Coronary artery (tissue), 2 donors: Measurements from ENCODE around the gene NAT16.

Experiments
- DNase-seq: peaks from one replicate; pipeline ENCODE4 v3.0.0-alpha.2; 2017; ENCODE audit warnings: low spot score
- H3K27ac ChIP-seq, 2 donors: fragments of 200-600 bp; sonication (generic); one replicate each; pipeline ENCODE4 v1.5.1; 2016 to 2019
- H3K4me3 ChIP-seq: fragments of 200-600 bp; sonication (generic); 2 replicates; pipeline ENCODE4 v1.5.1; 2016; ENCODE audit warnings: mild to moderate bottlenecking, moderate library complexity
- TF ChIP-seq, protein P1 (sequence below): fragments of 200-600 bp; sonication (generic); IDR thresholded peaks from one replicate; pipeline ENCODE4 v1.5.1; 2019; ENCODE audit warnings: antibody characterized with exemption

The NAT16 gene

DNA sequence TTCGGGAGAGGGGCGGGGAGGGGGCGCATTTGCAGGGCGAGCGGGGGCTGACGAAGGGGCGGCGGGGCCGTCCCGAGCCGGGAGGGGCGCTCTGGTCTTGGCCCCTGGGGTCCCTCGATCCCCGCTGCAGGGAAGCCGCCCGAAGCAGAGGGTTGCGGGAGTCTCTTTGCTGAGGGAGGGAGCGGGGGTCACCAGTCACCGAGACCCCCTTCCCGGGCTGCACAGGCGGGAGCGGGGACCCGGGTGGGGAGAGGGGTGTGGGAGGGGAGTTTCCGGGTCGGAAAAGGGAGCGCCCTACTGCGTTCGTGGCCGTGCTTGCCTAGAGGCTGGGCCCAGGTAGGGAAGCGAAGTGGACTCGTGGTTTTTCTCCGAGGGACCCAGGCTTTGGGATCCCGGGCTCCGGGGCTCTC is 25.4 kb downstream of the NAT16 start:
- TF ChIP-seq, protein P1, sequence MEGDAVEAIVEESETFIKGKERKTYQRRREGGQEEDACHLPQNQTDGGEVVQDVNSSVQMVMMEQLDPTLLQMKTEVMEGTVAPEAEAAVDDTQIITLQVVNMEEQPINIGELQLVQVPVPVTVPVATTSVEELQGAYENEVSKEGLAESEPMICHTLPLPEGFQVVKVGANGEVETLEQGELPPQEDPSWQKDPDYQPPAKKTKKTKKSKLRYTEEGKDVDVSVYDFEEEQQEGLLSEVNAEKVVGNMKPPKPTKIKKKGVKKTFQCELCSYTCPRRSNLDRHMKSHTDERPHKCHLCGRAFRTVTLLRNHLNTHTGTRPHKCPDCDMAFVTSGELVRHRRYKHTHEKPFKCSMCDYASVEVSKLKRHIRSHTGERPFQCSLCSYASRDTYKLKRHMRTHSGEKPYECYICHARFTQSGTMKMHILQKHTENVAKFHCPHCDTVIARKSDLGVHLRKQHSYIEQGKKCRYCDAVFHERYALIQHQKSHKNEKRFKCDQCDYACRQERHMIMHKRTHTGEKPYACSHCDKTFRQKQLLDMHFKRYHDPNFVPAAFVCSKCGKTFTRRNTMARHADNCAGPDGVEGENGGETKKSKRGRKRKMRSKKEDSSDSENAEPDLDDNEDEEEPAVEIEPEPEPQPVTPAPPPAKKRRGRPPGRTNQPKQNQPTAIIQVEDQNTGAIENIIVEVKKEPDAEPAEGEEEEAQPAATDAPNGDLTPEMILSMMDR, result no peak
- H3K27ac ChIP-seq, result no peak overlapping the region
- peak overlapping the region; percentile 91 for H3K4me3 ChIP-seq
- DNase-seq, result no peak

DNA sequence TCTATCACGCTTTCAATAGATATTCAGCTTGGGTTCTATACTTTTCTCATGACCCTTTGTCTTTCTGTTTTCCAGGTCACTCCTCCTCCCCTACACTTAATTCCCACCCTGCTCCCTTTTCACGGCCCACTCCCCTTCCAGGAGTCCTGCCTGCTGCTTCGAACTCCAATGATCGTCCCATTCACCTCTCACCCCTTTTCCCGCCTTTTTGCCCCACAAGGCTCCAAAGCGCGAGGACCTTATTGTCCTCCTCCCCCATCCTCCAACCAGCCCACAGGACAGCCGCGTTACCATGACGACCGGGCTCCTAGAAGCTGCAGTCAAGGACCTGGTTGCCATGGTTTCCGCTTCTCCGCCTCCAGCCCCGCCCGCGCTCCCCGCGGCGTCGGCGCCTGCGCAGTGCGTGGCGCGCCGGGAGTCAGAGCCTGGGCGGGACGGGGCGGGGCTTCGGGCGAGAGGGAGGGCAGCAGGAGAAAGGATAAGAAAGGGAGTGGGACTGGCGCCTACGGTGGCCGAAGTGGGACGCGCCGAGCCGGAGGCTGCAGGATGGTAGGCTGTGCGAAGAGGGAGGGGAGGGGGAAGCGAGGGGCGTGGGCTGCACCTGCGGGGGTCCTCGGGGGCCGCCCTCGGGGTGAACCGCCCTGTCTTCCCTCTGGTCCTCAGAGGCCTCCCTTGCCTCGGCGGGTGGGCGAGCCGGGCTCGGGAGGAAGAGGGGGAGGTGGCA is 26.0 kb downstream of the NAT16 start, which contains the start of gene AP1S1:
Gene AP1S1 (plus strand): TSS at position 508 of the 724 bp plus-strand sequence. CDS start 39 bp downstream, at position 547.
- DNase-seq, result peak; percentile 90
- H3K27ac ChIP-seq, result no peak within 1 kb of the TSS
- TF ChIP-seq, protein P1, result no peak

DNA sequence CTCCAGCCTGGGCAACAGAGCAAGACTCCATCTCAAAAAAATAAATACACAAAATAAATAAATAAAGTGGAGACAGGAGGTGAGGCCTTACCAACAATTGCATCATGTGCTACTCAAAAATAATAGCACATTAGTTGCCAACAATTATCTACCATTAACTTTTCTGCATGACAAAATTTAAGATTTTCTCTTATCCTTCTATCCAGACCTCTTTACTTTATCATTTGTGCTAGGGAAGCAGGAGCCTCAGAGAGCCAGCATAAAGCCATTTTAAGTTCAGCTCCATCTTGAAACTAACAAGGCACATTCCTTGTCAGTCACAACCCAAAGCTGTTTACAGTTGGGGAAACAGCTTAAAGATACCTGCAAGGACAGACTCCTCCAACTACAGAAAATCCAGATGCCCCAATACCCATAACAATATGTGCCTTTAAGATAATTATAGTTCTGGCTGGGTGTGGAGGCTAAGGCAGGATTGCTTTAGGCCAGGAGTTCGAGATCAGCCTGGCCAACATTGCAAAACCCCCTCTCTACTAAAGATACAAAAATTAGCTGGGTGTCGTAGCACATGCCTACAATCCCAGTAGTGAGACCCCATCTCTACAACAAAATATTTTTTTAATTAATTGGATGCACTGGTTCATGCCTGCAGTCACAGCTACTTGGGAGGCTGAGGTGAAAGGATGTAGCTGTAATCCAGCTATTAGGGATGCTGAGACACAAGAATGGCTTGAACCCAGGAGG is 28.0 kb downstream of the NAT16 start:
- DNase-seq, result no peak
- Histone ChIP-seq H3K27ac (no peak overlapping the region), H3K4me3 (no peak overlapping the region)
- TF ChIP-seq, protein P1, result no peak

More for the DNA sequence above, 26.0 kb downstream of the NAT16 start, which contains the start of gene AP1S1:
- peak within 1 kb of the TSS; percentile 91 for H3K4me3 ChIP-seq

DNA sequence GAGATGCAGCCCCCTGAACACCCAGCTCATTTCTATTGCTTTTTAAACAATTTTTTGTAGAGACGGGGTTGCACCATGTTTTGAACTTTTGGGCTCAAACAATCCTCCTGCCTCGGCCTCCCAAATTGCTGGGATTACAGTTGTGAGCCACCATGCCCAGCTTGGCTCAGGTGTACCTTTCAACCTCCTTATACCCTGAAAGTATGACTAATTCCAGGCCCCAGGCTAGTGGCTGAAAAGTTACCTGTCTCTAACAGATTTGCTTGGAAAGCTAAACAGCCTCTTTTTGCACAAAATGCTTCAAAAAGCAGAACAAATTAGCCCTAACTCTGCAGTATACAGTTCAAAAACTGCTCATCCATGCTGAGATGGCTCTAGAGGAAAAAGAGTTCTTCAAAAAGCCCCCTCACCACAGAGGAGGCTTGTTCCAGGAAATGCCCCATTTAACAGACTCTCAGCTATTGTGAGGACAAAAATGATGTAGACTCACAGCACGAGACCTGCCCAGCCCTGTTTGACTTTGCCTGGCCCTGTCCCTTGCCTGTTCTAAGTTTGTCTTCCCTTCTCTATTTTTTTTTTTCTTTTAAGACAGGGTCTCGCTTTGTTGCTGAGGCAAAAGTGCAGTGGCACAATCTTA is 39.2 kb downstream of the NAT16 start:
- no peak overlapping the region for H3K27ac ChIP-seq
- TF ChIP-seq, protein P1, result no peak
- DNase-seq, result no peak
- no peak overlapping the region for H3K4me3 ChIP-seq

DNA sequence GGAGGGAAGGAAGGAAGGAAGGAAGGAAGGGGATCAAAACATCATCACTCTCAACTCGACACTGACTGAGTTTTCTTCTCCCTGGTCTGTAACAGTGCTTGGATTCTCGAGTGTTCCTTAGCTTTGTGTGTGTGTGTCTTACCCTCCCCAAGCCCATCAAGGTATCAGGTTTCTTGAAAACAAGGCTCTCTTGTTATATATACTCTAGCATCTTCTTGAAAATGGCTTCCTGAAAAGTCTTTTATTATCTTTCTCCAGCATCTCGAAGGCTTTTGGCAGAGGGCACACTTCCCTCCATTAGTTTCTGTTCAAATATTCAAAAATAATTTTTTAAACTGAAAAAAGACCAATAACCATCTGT is 39.8 kb downstream of the NAT16 start:
- no peak overlapping the region for H3K27ac ChIP-seq
- no peak overlapping the region for H3K4me3 ChIP-seq
- TF ChIP-seq, protein P1, result no peak
- DNase-seq, result no peak

DNA sequence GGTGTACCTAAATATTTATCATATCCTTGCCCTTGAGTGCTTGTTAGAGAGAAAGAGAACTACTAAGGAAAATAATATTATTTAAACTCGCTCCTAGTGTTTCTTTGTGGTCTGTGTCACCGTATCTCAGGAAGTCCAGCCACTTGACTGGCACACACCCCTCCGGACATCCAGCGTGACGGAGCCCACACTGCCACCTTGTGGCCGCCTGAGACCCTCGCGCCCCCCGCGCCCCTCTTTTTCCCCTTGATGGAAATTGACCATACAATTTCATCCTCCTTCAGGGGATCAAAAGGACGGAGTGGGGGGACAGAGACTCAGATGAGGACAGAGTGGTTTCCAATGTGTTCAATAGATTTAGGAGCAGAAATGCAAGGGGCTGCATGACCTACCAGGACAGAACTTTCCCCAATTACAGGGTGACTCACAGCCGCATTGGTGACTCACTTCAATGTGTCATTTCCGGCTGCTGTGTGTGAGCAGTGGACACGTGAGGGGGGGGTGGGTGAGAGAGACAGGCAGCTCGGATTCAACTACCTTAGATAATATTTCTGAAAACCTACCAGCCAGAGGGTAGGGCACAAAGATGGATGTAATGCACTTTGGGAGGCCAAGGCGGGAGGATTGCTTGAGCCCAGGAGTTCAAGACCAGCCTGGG is 41.8 kb downstream of the NAT16 start:
- peak; percentile 94 for DNase-seq
- H3K27ac ChIP-seq, result peak overlapping the region; percentile 70 to 77
- peak overlapping the region; percentile 43 for H3K4me3 ChIP-seq
- TF ChIP-seq, protein P1, result peak; percentile 82
